ENCODE results near the gene CASP7. TPM values are rescaled to one million over a fixed set of nuclear protein-coding genes. Genes with fewer than 3 reads are reported as not detected.

CASP7 gene
- total RNA-seq, 2 donors from 2014 or later, result 7.2 to 9.5 TPM

- H3K27ac ChIP-seq, result no peak overlapping the region
- no peaks in the 10 kb centered on the region for H3K4me1 ChIP-seq
- TF ChIP-seq, protein P1, sequence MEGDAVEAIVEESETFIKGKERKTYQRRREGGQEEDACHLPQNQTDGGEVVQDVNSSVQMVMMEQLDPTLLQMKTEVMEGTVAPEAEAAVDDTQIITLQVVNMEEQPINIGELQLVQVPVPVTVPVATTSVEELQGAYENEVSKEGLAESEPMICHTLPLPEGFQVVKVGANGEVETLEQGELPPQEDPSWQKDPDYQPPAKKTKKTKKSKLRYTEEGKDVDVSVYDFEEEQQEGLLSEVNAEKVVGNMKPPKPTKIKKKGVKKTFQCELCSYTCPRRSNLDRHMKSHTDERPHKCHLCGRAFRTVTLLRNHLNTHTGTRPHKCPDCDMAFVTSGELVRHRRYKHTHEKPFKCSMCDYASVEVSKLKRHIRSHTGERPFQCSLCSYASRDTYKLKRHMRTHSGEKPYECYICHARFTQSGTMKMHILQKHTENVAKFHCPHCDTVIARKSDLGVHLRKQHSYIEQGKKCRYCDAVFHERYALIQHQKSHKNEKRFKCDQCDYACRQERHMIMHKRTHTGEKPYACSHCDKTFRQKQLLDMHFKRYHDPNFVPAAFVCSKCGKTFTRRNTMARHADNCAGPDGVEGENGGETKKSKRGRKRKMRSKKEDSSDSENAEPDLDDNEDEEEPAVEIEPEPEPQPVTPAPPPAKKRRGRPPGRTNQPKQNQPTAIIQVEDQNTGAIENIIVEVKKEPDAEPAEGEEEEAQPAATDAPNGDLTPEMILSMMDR (IDR thresholded peaks at IDR 0.05), result no peak
- no peaks in the 10 kb centered on the region for H3K36me3 ChIP-seq
- DNase-seq (ENCODE audit: low spot score), result no peak
- no peak overlapping the region for H3K4me3 ChIP-seq
- no peaks in the 10 kb centered on the region for H3K27me3 ChIP-seq
- H3K9me3 ChIP-seq, result no peaks in the 10 kb centered on the region
These were observed 12.9 kb upstream of the CASP7 start for GRCh38 chr10:113666682-113667252.

GRCh38 chr10:113680190-113681111 lies 739 bp downstream of the CASP7 start:
- Histone ChIP-seq H3K9me3 (peaks cover 0 to 11% of the 10 kb centered on the region in 2 donors), H3K4me3 (peak overlapping the region; percentile 98), H3K4me1 (peaks cover 0 to 19% of the 10 kb centered on the region in 2 donors), H3K27ac (peak overlapping the region; percentile 91 to 99), H3K27me3 (no peaks in the 10 kb centered on the region), H3K36me3 (no peaks in the 10 kb centered on the region)
- DNase-seq (ENCODE audit: low spot score), result peak; percentile 73
- TF ChIP-seq, protein P1 (IDR thresholded peaks at IDR 0.05), result no peak

GRCh38 chr10:113681533-113682470 lies 2.1 kb downstream of the CASP7 start:
- no peaks in the 10 kb centered on the region for H3K27me3 ChIP-seq
- peaks cover 0 to 24% of the 10 kb centered on the region in 2 donors for H3K9me3 ChIP-seq
- no peaks in the 10 kb centered on the region for H3K36me3 ChIP-seq
- H3K27ac ChIP-seq, result no peak overlapping the region
- no peak overlapping the region for H3K4me3 ChIP-seq
- peaks cover 0 to 19% of the 10 kb centered on the region in 2 donors for H3K4me1 ChIP-seq
- TF ChIP-seq, protein P1 (IDR thresholded peaks at IDR 0.05), result no peak
- no peak for DNase-seq (ENCODE audit: low spot score)

GRCh38 chr10:113683300-113683699 lies 3.6 kb downstream of the CASP7 start:
- Histone ChIP-seq H3K9me3 (peaks cover 0 to 32% of the 10 kb centered on the region in 2 donors), H3K36me3 (no peaks in the 10 kb centered on the region), H3K4me3 (no peak overlapping the region), H3K27ac (no peak overlapping the region), H3K27me3 (no peaks in the 10 kb centered on the region), H3K4me1 (peaks cover 0 to 19% of the 10 kb centered on the region in 2 donors)
- TF ChIP-seq, protein P1 (IDR thresholded peaks at IDR 0.05), result no peak
- no peak for DNase-seq (ENCODE audit: low spot score)

- Histone ChIP-seq H3K9me3 (peaks cover 0 to 32% of the 10 kb centered on the region in 2 donors), H3K4me1 (peaks cover 0 to 11% of the 10 kb centered on the region in 2 donors), H3K36me3 (no peaks in the 10 kb centered on the region)
These were observed 6.3 kb downstream of the CASP7 start for GRCh38 chr10:113686028-113686427.

More at GRCh38 chr10:113686028-113686427, 6.3 kb downstream of the CASP7 start:
- no peak overlapping the region for H3K27ac ChIP-seq
- no peak for DNase-seq (ENCODE audit: low spot score)
- no peaks in the 10 kb centered on the region for H3K27me3 ChIP-seq
- TF ChIP-seq, protein P1 (IDR thresholded peaks at IDR 0.05), result no peak
- H3K4me3 ChIP-seq, result no peak overlapping the region
